Measurements from ENCODE around the gene RGL4. TPM values are rescaled to one million over a fixed set of nuclear protein-coding genes. Genes with fewer than 3 reads are reported as not detected.

The RGL4 gene
- total and polyA plus RNA-seq, 5 donors, result 0.45 TPM; not detected in 4

Other genes starting within 250 kb of the RGL4 start
- not detected for gene IGLL1, start 110.7 kb upstream of the RGL4 start, total RNA-seq
- not detected for gene IGLL1, start 110.7 kb upstream of the RGL4 start, polyA plus RNA-seq
- under 1 TPM in 1 of 4 donors, not detected in 3; 0.37 TPM for gene DRICH1, start 58.7 kb upstream of the RGL4 start, total RNA-seq
- 0.09 TPM for gene DRICH1, start 58.7 kb upstream of the RGL4 start, polyA plus RNA-seq
- 1 to 10 TPM; 5.6 to 6.3 (median 6.1) TPM for gene ZNF70, start 60.1 kb downstream of the RGL4 start, total RNA-seq
- 1.9 TPM for gene ZNF70, start 60.1 kb downstream of the RGL4 start, polyA plus RNA-seq
- gene VPREB3, start 63.4 kb downstream of the RGL4 start, total RNA-seq, result under 1 TPM in 2 of 4 donors, not detected in 2; 0.40 to 0.41 TPM
- gene VPREB3, start 63.4 kb downstream of the RGL4 start, polyA plus RNA-seq, result 0.61 TPM
- gene C22orf15, start 72.0 kb downstream of the RGL4 start, total RNA-seq, result under 1 TPM in 1 of 4 donors, not detected in 3; 0.21 TPM
- gene C22orf15, start 72.0 kb downstream of the RGL4 start, polyA plus RNA-seq, result not detected
- 1,000 to 10,000 TPM in 3 of 4 donors, 100 to 1,000 TPM in 1; 993 to 1,434 (median 1,175) TPM for gene CHCHD10, start 77.0 kb downstream of the RGL4 start, total RNA-seq
- 1,153 TPM for gene CHCHD10, start 77.0 kb downstream of the RGL4 start, polyA plus RNA-seq
- 10 to 100 TPM in 2 of 4 donors, 1 to 10 TPM in 2; 2.8 to 15.4 (median 11.5) TPM for gene MMP11, start 81.8 kb downstream of the RGL4 start, total RNA-seq
- 5.9 TPM for gene MMP11, start 81.8 kb downstream of the RGL4 start, polyA plus RNA-seq
- 10 to 100 TPM; 48.8 to 55.9 (median 49.4) TPM for gene SMARCB1, start 96.0 kb downstream of the RGL4 start, total RNA-seq
- gene SMARCB1, start 96.0 kb downstream of the RGL4 start, polyA plus RNA-seq, result 41.1 TPM
- 10 to 100 TPM in 2 of 4 donors, 1 to 10 TPM in 2; 6.1 to 11.6 (median 9.2) TPM for gene DERL3, start 148.0 kb downstream of the RGL4 start, total RNA-seq
- 5.0 TPM for gene DERL3, start 148.0 kb downstream of the RGL4 start, polyA plus RNA-seq
- gene SLC2A11, start 166.9 kb downstream of the RGL4 start, total RNA-seq, result 10 to 100 TPM; 12.0 to 27.2 (median 21.0) TPM
- gene SLC2A11, start 166.9 kb downstream of the RGL4 start, polyA plus RNA-seq, result 23.4 TPM
- gene MIF, start 203.4 kb downstream of the RGL4 start, total RNA-seq, result 100 to 1,000 TPM; 250 to 364 (median 272) TPM
- gene MIF, start 203.4 kb downstream of the RGL4 start, polyA plus RNA-seq, result 369 TPM

All from right cardiac atrium (tissue), 5 donors.